ENCODE measurements around the gene PPP2R2C. TPM values are rescaled to one million over a fixed set of nuclear protein-coding genes. Genes with fewer than 3 reads are reported as not detected.

The PPP2R2C gene
- total RNA-seq, 2 donors from 2014 or later: 8.0 to 10.4 TPM

- DNase-seq (ENCODE audit: low spot score): no peak
- H3K4me1 ChIP-seq (replicated peaks): no peaks in the 10 kb centered on the region
- H3K27ac ChIP-seq: no peak overlapping the region
- H3K9me3 ChIP-seq: no peaks in the 10 kb centered on the region
- no peaks in the 10 kb centered on the region for H3K27me3 ChIP-seq (replicated peaks; ENCODE audit: insufficient read depth)
- no peaks in the 10 kb centered on the region for H3K36me3 ChIP-seq
- TF ChIP-seq POLR2AphosphoS5 (IDR thresholded peaks at IDR 0.05) (no peak), POLR2A (IDR thresholded peaks at IDR 0.05) (no peak)
- TF ChIP-seq, protein P1, sequence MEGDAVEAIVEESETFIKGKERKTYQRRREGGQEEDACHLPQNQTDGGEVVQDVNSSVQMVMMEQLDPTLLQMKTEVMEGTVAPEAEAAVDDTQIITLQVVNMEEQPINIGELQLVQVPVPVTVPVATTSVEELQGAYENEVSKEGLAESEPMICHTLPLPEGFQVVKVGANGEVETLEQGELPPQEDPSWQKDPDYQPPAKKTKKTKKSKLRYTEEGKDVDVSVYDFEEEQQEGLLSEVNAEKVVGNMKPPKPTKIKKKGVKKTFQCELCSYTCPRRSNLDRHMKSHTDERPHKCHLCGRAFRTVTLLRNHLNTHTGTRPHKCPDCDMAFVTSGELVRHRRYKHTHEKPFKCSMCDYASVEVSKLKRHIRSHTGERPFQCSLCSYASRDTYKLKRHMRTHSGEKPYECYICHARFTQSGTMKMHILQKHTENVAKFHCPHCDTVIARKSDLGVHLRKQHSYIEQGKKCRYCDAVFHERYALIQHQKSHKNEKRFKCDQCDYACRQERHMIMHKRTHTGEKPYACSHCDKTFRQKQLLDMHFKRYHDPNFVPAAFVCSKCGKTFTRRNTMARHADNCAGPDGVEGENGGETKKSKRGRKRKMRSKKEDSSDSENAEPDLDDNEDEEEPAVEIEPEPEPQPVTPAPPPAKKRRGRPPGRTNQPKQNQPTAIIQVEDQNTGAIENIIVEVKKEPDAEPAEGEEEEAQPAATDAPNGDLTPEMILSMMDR (IDR thresholded peaks at IDR 0.05): no peak
- 71% methylated on average over 6 of the region's 6 CpGs for WGBS
- intact Hi-C loops (cut with DNase I): no loop called here
- no peak overlapping the region for H3K4me3 ChIP-seq
These were observed 155.9 kb downstream of the PPP2R2C start for GRCh38 chr4:6316461-6317003.

- Histone ChIP-seq H3K4me3 (no peak overlapping the region), H3K27ac (no peak overlapping the region), H3K4me1 (replicated peaks) (no peaks in the 10 kb centered on the region), H3K9me3 (no peaks in the 10 kb centered on the region), H3K27me3 (replicated peaks; ENCODE audit: insufficient read depth) (no peaks in the 10 kb centered on the region), H3K36me3 (no peaks in the 10 kb centered on the region)
- TF ChIP-seq POLR2A (IDR thresholded peaks at IDR 0.05): no peak
- TF ChIP-seq POLR2AphosphoS5 (IDR thresholded peaks at IDR 0.05): peak; percentile 21
- TF ChIP-seq, protein P1 (IDR thresholded peaks at IDR 0.05): no peak
- intact Hi-C loops (cut with DNase I): no loop called here
- no peak for DNase-seq (ENCODE audit: low spot score)
- WGBS: 52% methylated on average over 6 of the region's 6 CpGs
These were observed 159.2 kb downstream of the PPP2R2C start for GRCh38 chr4:6313216-6313615.

DNA sequence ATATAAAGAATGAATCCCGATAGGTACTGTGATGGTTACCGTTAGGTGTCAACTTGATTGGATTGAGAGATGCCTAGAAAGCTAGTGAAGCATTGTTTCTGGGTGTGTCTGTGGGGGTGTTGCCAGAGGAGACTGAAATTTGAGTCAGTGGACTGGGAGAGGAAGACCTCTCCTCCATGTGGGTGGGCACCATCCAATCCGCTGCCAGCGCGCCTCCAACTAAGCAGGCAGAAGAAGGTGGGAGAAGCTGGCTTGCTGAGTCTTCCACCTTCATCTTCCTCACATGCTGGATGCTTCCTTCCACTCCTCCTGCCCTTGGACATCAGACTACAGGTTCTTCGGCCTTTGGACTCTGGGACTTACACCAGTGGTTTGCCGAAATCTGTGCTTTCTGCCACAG, 162.6 kb downstream of the PPP2R2C start:
- peak overlapping the region; percentile 32 to 43 for H3K4me3 ChIP-seq
- no peak overlapping the region for H3K27ac ChIP-seq
- H3K9me3 ChIP-seq: no peaks in the 10 kb centered on the region
- H3K4me1 ChIP-seq (replicated peaks): no peaks in the 10 kb centered on the region
- TF ChIP-seq POLR2AphosphoS5 (IDR thresholded peaks at IDR 0.05) (no peak), POLR2A (IDR thresholded peaks at IDR 0.05) (no peak)
- TF ChIP-seq, protein P1 (IDR thresholded peaks at IDR 0.05): no peak
- intact Hi-C loops (cut with DNase I): no loop called here
- 77% methylated on average over 7 of the region's 7 CpGs for WGBS
- no peaks in the 10 kb centered on the region for H3K36me3 ChIP-seq
- no peak for DNase-seq (ENCODE audit: low spot score)
- H3K27me3 ChIP-seq (replicated peaks; ENCODE audit: insufficient read depth): no peaks in the 10 kb centered on the region

DNA sequence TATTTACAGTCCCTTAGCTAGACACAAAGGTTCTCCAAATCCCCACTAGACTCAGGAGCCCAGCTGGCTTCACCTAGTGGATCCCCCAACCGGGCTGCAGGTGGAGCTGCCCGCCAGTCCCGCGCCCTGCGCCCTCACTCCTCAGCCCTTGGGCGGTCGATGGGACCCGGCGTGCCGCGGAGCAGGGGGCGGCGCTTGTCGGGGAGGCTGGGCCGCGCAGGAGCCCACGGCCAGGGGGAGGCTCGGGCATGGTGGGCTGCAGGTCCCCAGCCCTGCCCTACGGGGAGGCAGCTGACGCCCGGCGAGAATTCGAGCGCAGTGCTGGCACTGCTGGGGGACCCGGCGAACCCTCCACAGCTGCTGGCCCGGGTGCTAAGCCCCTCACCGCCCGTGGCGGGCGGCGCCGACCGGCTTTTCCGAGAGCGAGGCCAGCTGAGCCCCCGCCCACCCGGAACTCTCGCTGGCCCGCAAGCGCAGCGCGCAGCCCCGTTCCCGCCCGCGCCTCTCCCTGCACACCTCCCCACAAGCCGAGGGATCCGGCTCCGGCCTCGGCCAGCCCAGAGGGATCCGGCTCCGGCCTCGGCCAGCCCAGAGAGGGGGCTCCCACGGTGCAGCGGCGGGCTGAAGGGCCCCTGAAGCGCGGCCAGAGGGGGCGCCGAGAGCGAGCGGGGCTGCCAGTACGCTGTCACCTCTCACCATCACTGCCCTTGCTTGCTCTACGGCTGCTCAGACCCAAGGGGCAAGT, 163.3 kb downstream of the PPP2R2C start:
- DNase-seq (ENCODE audit: low spot score): no peak
- peak overlapping the region; percentile 32 to 43 for H3K4me3 ChIP-seq
- no peak for TF ChIP-seq POLR2A (IDR thresholded peaks at IDR 0.05)
- TF ChIP-seq, protein P1 (IDR thresholded peaks at IDR 0.05): peak in 2 of 4 experiments; percentile 12 to 33
- no peaks in the 10 kb centered on the region for H3K4me1 ChIP-seq (replicated peaks)
- 9% methylated on average over 28 of the region's 65 CpGs for WGBS
- peak overlapping the region in 1 of 2 donors; percentile 42 for H3K27ac ChIP-seq
- H3K36me3 ChIP-seq: no peaks in the 10 kb centered on the region
- H3K9me3 ChIP-seq: no peaks in the 10 kb centered on the region
- intact Hi-C loops (cut with DNase I): no loop called here
- no peaks in the 10 kb centered on the region for H3K27me3 ChIP-seq (replicated peaks; ENCODE audit: insufficient read depth)

- WGBS: 81% methylated on average over 8 of the region's 8 CpGs
- Histone ChIP-seq H3K9me3 (no peaks in the 10 kb centered on the region), H3K4me3 (no peak overlapping the region), H3K27ac (no peak overlapping the region), H3K36me3 (no peaks in the 10 kb centered on the region), H3K4me1 (replicated peaks) (no peaks in the 10 kb centered on the region), H3K27me3 (replicated peaks; ENCODE audit: insufficient read depth) (no peaks in the 10 kb centered on the region)
- TF ChIP-seq POLR2AphosphoS5 (IDR thresholded peaks at IDR 0.05): no peak
- TF ChIP-seq POLR2A (IDR thresholded peaks at IDR 0.05): no peak
- TF ChIP-seq, protein P1 (IDR thresholded peaks at IDR 0.05): no peak
- no peak for DNase-seq (ENCODE audit: low spot score)
- intact Hi-C loops (cut with DNase I): no loop called here
These were observed 164.5 kb downstream of the PPP2R2C start for GRCh38 chr4:6307891-6308290.

Data from prostate gland (tissue), 2 donors.